Uterus (tissue), 2 donors: ENCODE measurements around the gene SLC35F3.

Experiments used
- POLR2A ChIP-seq, 2 donors: fragments of 450-650 bp; IDR thresholded peaks; one replicate each; pipeline ENCODE4 v1.6.1; 2016; ENCODE audit warnings: antibody characterized with exemption in 2 of 2, mild to moderate bottlenecking in 1 of 2, moderate library complexity in 1 of 2
- TF ChIP-seq, protein P1 (sequence below), 4 experiments: fragments of 200-600 bp in 2 of 4; fragments of 450-650 bp in 2 of 4; sonication (generic) in 2 of 4; IDR thresholded peaks; one replicate each; pipeline ENCODE4 v1.5.1; 2016 to 2019; ENCODE audit warnings: antibody characterized with exemption in 4 of 4, mild to moderate bottlenecking in 2 of 4, moderate library complexity in 1 of 4

DNA sequence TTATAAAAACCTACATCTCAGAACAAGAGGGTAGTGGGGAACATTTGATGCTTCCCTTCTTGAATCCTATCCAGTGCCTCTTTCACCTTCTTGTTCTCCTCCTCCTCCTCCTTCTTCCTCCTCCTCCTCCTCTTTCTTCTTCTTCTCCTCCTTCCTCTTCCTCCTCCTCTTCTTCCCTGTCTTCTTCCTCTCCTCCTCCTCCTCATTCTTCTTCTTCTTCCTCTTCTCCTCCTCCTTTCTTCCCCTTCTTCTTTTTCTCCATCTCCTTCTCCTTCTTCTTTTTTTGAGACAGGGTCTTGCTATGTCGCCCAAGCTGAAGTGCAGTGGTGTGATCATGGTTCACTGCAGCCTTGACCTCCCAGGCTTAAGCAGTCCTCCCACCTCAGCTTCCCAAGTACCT is 31.9 kb downstream of the SLC35F3 start:
- TF ChIP-seq, protein P1, sequence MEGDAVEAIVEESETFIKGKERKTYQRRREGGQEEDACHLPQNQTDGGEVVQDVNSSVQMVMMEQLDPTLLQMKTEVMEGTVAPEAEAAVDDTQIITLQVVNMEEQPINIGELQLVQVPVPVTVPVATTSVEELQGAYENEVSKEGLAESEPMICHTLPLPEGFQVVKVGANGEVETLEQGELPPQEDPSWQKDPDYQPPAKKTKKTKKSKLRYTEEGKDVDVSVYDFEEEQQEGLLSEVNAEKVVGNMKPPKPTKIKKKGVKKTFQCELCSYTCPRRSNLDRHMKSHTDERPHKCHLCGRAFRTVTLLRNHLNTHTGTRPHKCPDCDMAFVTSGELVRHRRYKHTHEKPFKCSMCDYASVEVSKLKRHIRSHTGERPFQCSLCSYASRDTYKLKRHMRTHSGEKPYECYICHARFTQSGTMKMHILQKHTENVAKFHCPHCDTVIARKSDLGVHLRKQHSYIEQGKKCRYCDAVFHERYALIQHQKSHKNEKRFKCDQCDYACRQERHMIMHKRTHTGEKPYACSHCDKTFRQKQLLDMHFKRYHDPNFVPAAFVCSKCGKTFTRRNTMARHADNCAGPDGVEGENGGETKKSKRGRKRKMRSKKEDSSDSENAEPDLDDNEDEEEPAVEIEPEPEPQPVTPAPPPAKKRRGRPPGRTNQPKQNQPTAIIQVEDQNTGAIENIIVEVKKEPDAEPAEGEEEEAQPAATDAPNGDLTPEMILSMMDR (IDR thresholded peaks at IDR 0.05), result no peak
- no peak for TF ChIP-seq POLR2A (IDR thresholded peaks at IDR 0.05)
